PFSK-1 (cell line): ENCODE measurements around the gene VPS18.

Experiments
- FOXP2 ChIP-seq: optimal IDR thresholded peaks from 2 replicates; pipeline ENCODE3; 2011; ENCODE audit warnings: borderline replicate concordance, control low read depth, inconsistent platforms; ENCODE audit not compliant: insufficient read depth; ENCODE audit errors: extremely low read length, extremely low read depth
- POLR2AphosphoS5 ChIP-seq: IDR thresholded peaks from 2 replicates; pipeline ENCODE4 v1.6.1; 2012; ENCODE audit warnings: low read depth, mild to moderate bottlenecking, control low read depth, low read length, moderate library complexity
- REST ChIP-seq, 2 experiments: IDR thresholded peaks; 2 replicates each; pipeline versions ENCODE4 v1.6.1 to v1.8.0; 2011 to 2012; ENCODE audit warnings: low read depth in 2 of 2, low read length in 2 of 2, control low read depth in 1 of 2, inconsistent platforms in 1 of 2, mild to moderate bottlenecking in 1 of 2, moderate library complexity in 1 of 2; ENCODE audit not compliant: insufficient read depth in 1 of 2
- SIN3A ChIP-seq: IDR thresholded peaks from 2 replicates; pipeline ENCODE4 v1.6.1; 2012; ENCODE audit warnings: mild to moderate bottlenecking, low read length, moderate library complexity, borderline replicate concordance; ENCODE audit not compliant: insufficient read depth
- TAF1 ChIP-seq: IDR thresholded peaks from 2 replicates; pipeline ENCODE4 v1.6.1; 2012; ENCODE audit warnings: low read length, control low read depth, borderline replicate concordance; ENCODE audit not compliant: insufficient read depth

The VPS18 gene

GRCh38 chr15:40902605-40903561, 8.6 kb downstream of the VPS18 start:
- TF ChIP-seq POLR2AphosphoS5 = no peak
- no peak for TF ChIP-seq SIN3A
- no peak for TF ChIP-seq FOXP2
- TF ChIP-seq TAF1 = no peak
- TF ChIP-seq REST (IDR thresholded peaks at IDR 0.05; ENCODE audit: insufficient read depth in 1 of 2, low read depth in 2 of 2, low read length in 2 of 2) = no peak

GRCh38 chr15:40904552-40905201, 10.4 kb downstream of the VPS18 start:
- TF ChIP-seq FOXP2 = no peak

- TF ChIP-seq FOXP2 = no peak
- peak; percentile 19; the same call in 1 of the 2 replicates for TF ChIP-seq SIN3A
- peak; percentile 28; the same call in 1 of the 2 replicates for TF ChIP-seq POLR2AphosphoS5
- no peak; the same call in 1 of the 2 replicates for TF ChIP-seq TAF1
- TF ChIP-seq REST (IDR thresholded peaks at IDR 0.05; ENCODE audit: insufficient read depth in 1 of 2, low read depth in 2 of 2, low read length in 2 of 2) = peak in 1 of 2 experiments; percentile 49; a peak in 1 of 4 replicates
These were observed 12.1 kb downstream of the VPS18 start for GRCh38 chr15:40906091-40906990.

GRCh38 chr15:40906991-40907802, 12.9 kb downstream of the VPS18 start:
- TF ChIP-seq TAF1 = no peak
- TF ChIP-seq REST (IDR thresholded peaks at IDR 0.05; ENCODE audit: insufficient read depth in 1 of 2, low read depth in 2 of 2, low read length in 2 of 2) = peak in 1 of 2 experiments; percentile 12; a peak in 1 of 4 replicates
- TF ChIP-seq POLR2AphosphoS5 = no peak
- no peak for TF ChIP-seq FOXP2
- TF ChIP-seq SIN3A = peak; percentile 86; the same call in 1 of the 2 replicates
